GM23338 (cell line): ENCODE data around the gene MAPK14.

Source experiments
- CREB1 ChIP-seq: fragments of 250-450 bp; sonication (Bioruptor Pico); IDR thresholded peaks from 2 replicates; pipeline ENCODE4 v1.5.0; 2020; ENCODE audit warnings: low read depth, mild to moderate bottlenecking, moderate library complexity
- CTCF ChIP-seq, 2 experiments: fragments of 200-600 bp in 1 of 2; sonication (generic) in 1 of 2; conservative IDR thresholded peaks; 2 replicates each; pipeline versions ENCODE4 v1.5.1 to v1.6.1; 2016 to 2017; ENCODE audit warnings: antibody characterized with exemption in 2 of 2, low read depth in 2 of 2, mild to moderate bottlenecking in 2 of 2, moderate library complexity in 1 of 2
- EZH2 ChIP-seq: fragments of 200-600 bp; sonication (generic); IDR thresholded peaks from one replicate; pipeline ENCODE4 v1.8.0; 2017; ENCODE audit warnings: antibody characterized with exemption, mild to moderate bottlenecking, low read depth; ENCODE audit not compliant: unreplicated experiment
- EZH2phosphoT487 ChIP-seq: fragments of 200-600 bp; sonication (generic); IDR thresholded peaks from one replicate; pipeline ENCODE4 v1.8.1; 2018; ENCODE audit warnings: antibody characterized with exemption; ENCODE audit not compliant: unreplicated experiment
- JUNB ChIP-seq: IDR thresholded peaks from one replicate; pipeline ENCODE4 v1.6.1; 2016; ENCODE audit warnings: antibody characterized with exemption; ENCODE audit not compliant: unreplicated experiment
- REST ChIP-seq: IDR thresholded peaks from one replicate; pipeline ENCODE4 v1.6.1; 2018; ENCODE audit warnings: antibody characterized with exemption; ENCODE audit not compliant: unreplicated experiment
- TF ChIP-seq, protein P1 (sequence below): IDR thresholded peaks from 2 replicates; pipeline ENCODE4 v1.6.1; 2016; ENCODE audit warnings: antibody characterized with exemption

GRCh38 chr6:36130667-36131510 is 103.3 kb downstream of the MAPK14 start:
- no peak for TF ChIP-seq REST
- TF ChIP-seq CTCF (conservative IDR thresholded peaks at IDR 0.05; ENCODE audit: low read depth in 2 of 2): peak; percentile 16 to 28; a peak in 1 of 4 replicates
- TF ChIP-seq CREB1 (CRISPR knock-in tag): no peak
- TF ChIP-seq, protein P1, sequence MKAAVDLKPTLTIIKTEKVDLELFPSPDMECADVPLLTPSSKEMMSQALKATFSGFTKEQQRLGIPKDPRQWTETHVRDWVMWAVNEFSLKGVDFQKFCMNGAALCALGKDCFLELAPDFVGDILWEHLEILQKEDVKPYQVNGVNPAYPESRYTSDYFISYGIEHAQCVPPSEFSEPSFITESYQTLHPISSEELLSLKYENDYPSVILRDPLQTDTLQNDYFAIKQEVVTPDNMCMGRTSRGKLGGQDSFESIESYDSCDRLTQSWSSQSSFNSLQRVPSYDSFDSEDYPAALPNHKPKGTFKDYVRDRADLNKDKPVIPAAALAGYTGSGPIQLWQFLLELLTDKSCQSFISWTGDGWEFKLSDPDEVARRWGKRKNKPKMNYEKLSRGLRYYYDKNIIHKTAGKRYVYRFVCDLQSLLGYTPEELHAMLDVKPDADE: no peak
- TF ChIP-seq EZH2: no peak
- no peak for TF ChIP-seq EZH2phosphoT487
- no peak for TF ChIP-seq JUNB
